Activated naive CD4-positive, alpha-beta T cell treated with anti-CD3 and anti-CD28 coated beads, Interleukin-2, amount 50 U/mL, for 72 hours (primary cell): ENCODE results near the gene TBL3. TPM values are rescaled to one million over a fixed set of nuclear protein-coding genes. Genes with fewer than 3 reads are reported as not detected.
"Not testable (repeated sequence)": the region's sequence is repeated elsewhere in the genome, so short reads cannot be mapped to it uniquely, and the experiment has no call there.

Source experiments
- ATAC-seq, 2 donors: fragments of 150-1000 bp; cut with Tn5 transposase; 2 replicates each; pipeline ENCODE4 v1.10.0; 2021; ENCODE audit warnings: mild to moderate bottlenecking in 2 of 2, moderate library complexity in 2 of 2
- DNase-seq, 2 donors: peaks; one replicate each; pipeline ENCODE4 v3.0.0; 2021 to 2022; ENCODE audit warnings: low spot score in 2 of 2
- H3K27ac Mint-ChIP-seq, 2 donors: one replicate each; pipeline ENCODE4 v1.8.0; 2022; ENCODE audit warnings: mild to moderate bottlenecking in 2 of 2, mixed read lengths in 2 of 2
- H3K36me3 Mint-ChIP-seq, 2 donors: one replicate each; pipeline ENCODE4 v1.8.0; 2022; ENCODE audit warnings: mixed read lengths in 2 of 2
- H3K9me3 Mint-ChIP-seq, 2 donors: one replicate each; pipeline ENCODE4 v1.8.0; 2022; ENCODE audit warnings: mixed read lengths in 2 of 2
- total RNA-seq, 2 donors: library from RNA; stranded (reverse); gene quantifications; one replicate each; pipeline ENCODE4 v1.2.3, GENCODE V29; 2022

Gene TBL3
- total RNA-seq, 2 donors from 2014 or later: 18.8 to 37.2 TPM

DNA sequence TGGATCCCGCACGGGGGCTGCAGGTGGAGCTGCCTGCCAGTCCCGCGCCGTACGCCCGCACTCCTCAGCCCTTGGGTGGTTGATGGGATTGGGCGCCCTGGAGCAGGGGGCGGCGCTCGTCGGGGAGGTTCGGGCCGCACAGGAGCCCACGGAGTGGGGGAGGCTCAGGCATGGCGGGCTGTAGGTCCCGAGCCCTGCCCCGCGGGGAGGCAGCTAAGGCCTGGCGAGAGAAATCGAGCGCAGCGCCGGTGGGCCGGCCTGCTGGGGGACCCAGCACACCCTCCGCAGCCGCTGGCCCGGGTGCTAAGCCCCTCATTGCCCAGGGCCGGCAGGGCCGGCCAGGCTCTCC is 13.7 kb upstream of the TBL3 start:
- H3K9me3 Mint-ChIP-seq, ATAC-seq, DNase-seq, H3K27ac Mint-ChIP-seq: not testable (repeated sequence)
- peaks cover 18 to 31% of the 10 kb centered on the region in 2 donors for H3K36me3 Mint-ChIP-seq

DNA sequence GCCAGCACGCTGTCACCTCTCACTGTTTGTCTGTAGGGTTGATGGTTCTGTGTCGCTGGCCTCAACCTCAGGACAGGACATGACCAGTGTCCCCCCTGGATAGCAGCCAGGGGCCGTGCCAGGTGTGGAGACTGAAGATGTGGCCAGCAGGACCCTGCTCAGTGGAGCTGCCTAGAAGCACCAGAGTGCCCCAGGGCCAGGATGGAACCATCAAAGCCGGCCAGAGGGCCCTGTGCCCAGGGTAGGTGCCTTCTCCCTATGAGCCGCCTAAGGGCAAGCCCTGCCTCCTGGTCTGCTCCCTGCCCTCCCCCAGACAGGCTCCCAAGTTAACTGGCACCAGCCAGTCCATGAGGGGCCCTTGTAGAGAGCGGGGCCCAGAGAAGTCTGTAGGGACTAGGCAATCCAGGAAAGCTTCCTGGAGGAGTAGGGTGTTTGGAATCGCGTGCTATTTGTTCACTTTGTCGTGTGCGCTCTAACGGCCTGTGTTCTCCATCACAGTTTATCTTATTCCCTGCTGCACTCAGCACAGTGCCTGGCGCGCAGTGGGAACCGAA is 13.1 kb upstream of the TBL3 start:
- no peaks in the 10 kb centered on the region for H3K9me3 Mint-ChIP-seq
- DNase-seq (no peak), ATAC-seq (peak; percentile 3 to 18)
- peak overlapping the region in 1 of 2 donors; percentile 94 for H3K27ac Mint-ChIP-seq
- peaks cover 25 to 38% of the 10 kb centered on the region in 2 donors for H3K36me3 Mint-ChIP-seq

DNA sequence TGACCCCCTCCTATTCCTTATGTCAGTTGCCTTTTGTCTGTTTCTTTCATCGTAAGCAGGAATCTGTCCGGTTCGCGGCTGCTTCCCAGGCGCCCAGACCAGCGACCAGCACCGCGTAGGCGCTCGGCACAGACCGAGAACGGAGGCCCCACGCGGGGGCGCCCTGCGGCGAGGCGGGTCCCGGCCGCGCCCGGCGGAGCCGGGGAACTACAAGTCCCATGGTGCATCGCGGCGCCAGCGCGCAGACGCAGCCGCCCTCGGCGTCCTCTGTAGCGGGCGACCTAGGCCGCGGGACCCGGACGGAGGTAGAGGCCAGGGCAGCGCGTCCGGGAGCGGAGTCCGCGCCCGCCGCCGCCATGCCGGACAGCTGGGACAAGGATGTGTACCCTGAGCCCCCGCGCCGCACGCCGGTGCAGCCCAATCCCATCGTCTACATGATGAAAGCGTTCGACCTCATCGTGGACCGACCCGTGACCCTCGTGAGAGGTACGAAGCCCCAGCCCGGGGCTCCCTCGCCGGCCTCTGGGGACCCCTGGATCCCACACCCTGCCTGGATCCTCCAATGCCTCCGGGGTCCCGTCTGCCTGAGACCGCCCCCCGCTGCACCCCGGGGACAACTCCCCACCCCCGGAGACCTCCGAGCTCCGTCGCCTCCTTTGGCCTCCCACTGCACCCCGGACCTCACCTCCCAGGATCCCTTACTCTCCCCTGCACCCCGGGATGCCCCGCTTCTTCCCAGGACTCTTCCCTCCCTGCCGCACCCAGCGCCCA is 12.4 kb upstream of the TBL3 start, which contains the start of gene NDUFB10:
Gene NDUFB10, plus strand, starts transcription at position 270 of the 771 bp plus-strand sequence. Its CDS starts 87 bp downstream, at position 357.
- Mint-ChIP-seq H3K36me3 (peaks cover 32 to 45% of the 10 kb centered on the region in 2 donors), H3K9me3 (no peaks in the 10 kb centered on the region), H3K27ac (peak within 1 kb of the TSS; percentile 94 to 98)
- peak; percentile 79 to 91 for ATAC-seq
- peak; percentile 95 to 97 for DNase-seq

- ATAC-seq (peak in 1 of 2 donors; percentile 1), DNase-seq (peak in 1 of 2 donors; percentile 50)
- no peaks in the 10 kb centered on the region for H3K9me3 Mint-ChIP-seq
- peaks cover 47 to 59% of the 10 kb centered on the region in 2 donors for H3K36me3 Mint-ChIP-seq
- H3K27ac Mint-ChIP-seq: peak overlapping the region; percentile 94 to 98
Observed at GRCh38 chr16:1960665-1961630, 10.9 kb upstream of the TBL3 start.

GRCh38 chr16:1961651-1962067 is 10.2 kb upstream of the TBL3 start:
- peaks cover 47 to 59% of the 10 kb centered on the region in 2 donors for H3K36me3 Mint-ChIP-seq
- DNase-seq: no peak

GRCh38 chr16:1962161-1963153 is 9.4 kb upstream of the TBL3 start:
- H3K36me3 Mint-ChIP-seq: peaks cover 50 to 59% of the 10 kb centered on the region in 2 donors
- H3K27ac Mint-ChIP-seq: peak overlapping the region; percentile 97 to 99
- not testable (repeated sequence) for ATAC-seq, H3K9me3 Mint-ChIP-seq, DNase-seq

More at GRCh38 chr16:1961651-1962067, 10.2 kb upstream of the TBL3 start:
- no peak for ATAC-seq
- no peaks in the 10 kb centered on the region for H3K9me3 Mint-ChIP-seq
- H3K27ac Mint-ChIP-seq: peak overlapping the region; percentile 97 to 99

- Mint-ChIP-seq H3K9me3 (no peaks in the 10 kb centered on the region), H3K27ac (peak overlapping the region; percentile 97 to 99), H3K36me3 (peaks cover 51 to 59% of the 10 kb centered on the region in 2 donors)
- ATAC-seq: peak in 1 of 2 donors; percentile 7
- DNase-seq: peak in 1 of 2 donors; percentile 44
Observed at GRCh38 chr16:1963806-1964505, 7.9 kb upstream of the TBL3 start.

DNA sequence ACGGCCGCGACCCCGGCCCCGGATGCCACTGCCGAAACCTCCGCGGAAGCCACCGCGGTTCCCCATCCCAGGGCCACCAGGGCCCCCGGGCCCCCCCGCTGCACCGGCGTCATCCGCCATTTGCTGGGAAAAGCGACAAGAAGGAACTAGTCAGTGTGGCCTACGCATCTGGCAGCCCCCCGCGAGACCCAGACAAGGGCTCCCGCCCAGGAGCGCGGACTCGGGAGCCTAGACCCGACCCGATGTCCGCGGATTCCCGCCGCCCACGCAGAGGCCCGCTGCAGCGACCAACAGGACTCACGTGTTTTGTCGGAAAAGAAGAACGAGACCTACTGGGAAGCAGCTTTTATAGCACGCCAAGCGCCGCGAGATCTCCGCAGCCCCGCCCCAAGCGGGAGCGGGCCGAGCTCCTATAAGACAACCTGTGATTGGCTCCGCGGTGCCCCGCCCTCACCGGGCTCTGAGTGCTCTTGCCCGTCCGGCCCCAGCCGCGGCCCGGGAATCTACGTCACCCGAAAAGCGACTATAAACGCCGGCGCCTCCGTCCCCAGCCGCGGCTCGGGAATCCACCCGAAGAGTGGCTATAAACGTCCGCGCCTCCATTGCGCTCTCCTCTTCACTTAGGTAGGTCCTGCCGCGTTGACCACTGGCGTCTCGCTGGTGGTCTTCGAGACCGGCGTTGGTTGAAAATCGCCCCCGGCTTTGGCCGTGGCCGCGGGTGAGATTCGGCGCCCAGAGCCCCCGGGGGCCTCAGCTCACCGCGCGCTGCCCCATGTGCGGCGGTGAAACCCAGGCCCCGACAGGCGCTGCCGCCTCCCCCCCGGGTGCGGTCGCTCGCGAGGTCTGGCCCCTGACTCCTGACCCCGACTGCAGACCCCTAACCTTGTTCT is 7.1 kb upstream of the TBL3 start, which contains the start of gene RPS2:
Gene RPS2, minus strand, starts transcription at position 321 of the 890 bp plus-strand sequence. Its CDS starts 201 bp downstream, at position 120.
- ATAC-seq (peak; percentile 87 to 94), DNase-seq (peak; percentile 99)
- no peaks in the 10 kb centered on the region for H3K9me3 Mint-ChIP-seq
- peaks cover 50 to 58% of the 10 kb centered on the region in 2 donors for H3K36me3 Mint-ChIP-seq
- peak within 1 kb of the TSS; percentile 99 for H3K27ac Mint-ChIP-seq

DNA sequence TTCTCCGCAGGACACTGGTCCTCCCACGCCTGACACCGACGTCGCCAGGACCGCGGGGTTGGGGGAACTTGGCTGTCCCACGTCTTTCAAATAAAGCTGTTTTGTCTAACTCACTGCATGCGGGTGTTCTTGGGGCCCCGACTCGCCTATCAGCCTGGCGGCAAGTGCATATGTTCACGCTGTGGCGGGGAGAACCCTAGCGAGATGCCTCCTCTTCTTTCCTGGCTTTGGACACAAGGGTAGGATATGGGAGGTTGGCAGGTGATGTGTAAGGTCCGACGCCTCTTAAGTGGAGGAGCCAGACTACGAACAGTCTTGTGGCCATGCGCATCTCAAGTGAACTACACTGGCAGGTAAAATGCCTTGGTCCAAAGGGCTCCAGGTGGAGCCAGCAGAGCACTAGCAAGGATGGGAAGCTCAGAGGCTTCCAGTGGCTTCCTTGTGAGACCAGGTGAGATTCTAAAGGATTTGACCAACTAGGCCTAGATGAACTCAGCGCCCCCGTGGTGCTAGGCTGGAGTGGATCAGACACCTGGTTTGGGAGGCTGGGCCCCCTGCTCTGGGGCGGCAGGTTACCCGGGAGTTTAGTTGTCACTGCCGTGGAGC is 6.4 kb upstream of the TBL3 start:
- no peak for DNase-seq
- peaks cover 45 to 50% of the 10 kb centered on the region in 2 donors for H3K36me3 Mint-ChIP-seq
- H3K9me3 Mint-ChIP-seq: no peaks in the 10 kb centered on the region
- no peak for ATAC-seq
- H3K27ac Mint-ChIP-seq: peak overlapping the region; percentile 99

- H3K9me3 Mint-ChIP-seq: no peaks in the 10 kb centered on the region
- peaks cover 48 to 50% of the 10 kb centered on the region in 2 donors for H3K36me3 Mint-ChIP-seq
- ATAC-seq: no peak
Observed at GRCh38 chr16:1966460-1966859, 5.4 kb upstream of the TBL3 start, which contains the start of gene RNF151. TSS of gene RNF151 (plus strand) at chr16:1966856. CDS start at chr16:1966882, 26 bp downstream.

GRCh38 chr16:1968146-1968953 is 3.5 kb upstream of the TBL3 start:
- DNase-seq (no peak), ATAC-seq (no peak)

More at GRCh38 chr16:1966460-1966859, 5.4 kb upstream of the TBL3 start, which contains the start of gene RNF151:
- DNase-seq: no peak
- peak within 1 kb of the TSS; percentile 99 for H3K27ac Mint-ChIP-seq

GRCh38 chr16:1972490-1972877 is 631 bp downstream of the TBL3 start:
- H3K36me3 Mint-ChIP-seq: peaks cover 21 to 30% of the 10 kb centered on the region in 2 donors
- no peak for DNase-seq
- no peak for ATAC-seq

More at GRCh38 chr16:1968146-1968953, 3.5 kb upstream of the TBL3 start:
- peaks cover 39 to 47% of the 10 kb centered on the region in 2 donors for H3K36me3 Mint-ChIP-seq
- H3K9me3 Mint-ChIP-seq: no peaks in the 10 kb centered on the region
- peak overlapping the region in 1 of 2 donors; percentile 14 for H3K27ac Mint-ChIP-seq

More at GRCh38 chr16:1972490-1972877, 631 bp downstream of the TBL3 start:
- Mint-ChIP-seq H3K9me3 (no peaks in the 10 kb centered on the region), H3K27ac (peak overlapping the region; percentile 97 to 98)
